NT2/D1 (cell line): ENCODE results near the gene FCER2.

Experiments
- SUZ12 ChIP-seq: IDR thresholded peaks from 2 replicates; pipeline ENCODE4 v1.6.1; 2011; ENCODE audit not compliant: insufficient read length, insufficient read depth; ENCODE audit errors: extremely low read depth
- YY1 ChIP-seq: IDR thresholded peaks from 2 replicates; pipeline ENCODE4 v1.6.1; 2011; ENCODE audit not compliant: insufficient read length, insufficient read depth
- ZNF274 ChIP-seq: IDR thresholded peaks from 2 replicates; pipeline ENCODE4 v1.6.1; 2011; ENCODE audit warnings: mild to moderate bottlenecking, low read depth, low read length

DNA sequence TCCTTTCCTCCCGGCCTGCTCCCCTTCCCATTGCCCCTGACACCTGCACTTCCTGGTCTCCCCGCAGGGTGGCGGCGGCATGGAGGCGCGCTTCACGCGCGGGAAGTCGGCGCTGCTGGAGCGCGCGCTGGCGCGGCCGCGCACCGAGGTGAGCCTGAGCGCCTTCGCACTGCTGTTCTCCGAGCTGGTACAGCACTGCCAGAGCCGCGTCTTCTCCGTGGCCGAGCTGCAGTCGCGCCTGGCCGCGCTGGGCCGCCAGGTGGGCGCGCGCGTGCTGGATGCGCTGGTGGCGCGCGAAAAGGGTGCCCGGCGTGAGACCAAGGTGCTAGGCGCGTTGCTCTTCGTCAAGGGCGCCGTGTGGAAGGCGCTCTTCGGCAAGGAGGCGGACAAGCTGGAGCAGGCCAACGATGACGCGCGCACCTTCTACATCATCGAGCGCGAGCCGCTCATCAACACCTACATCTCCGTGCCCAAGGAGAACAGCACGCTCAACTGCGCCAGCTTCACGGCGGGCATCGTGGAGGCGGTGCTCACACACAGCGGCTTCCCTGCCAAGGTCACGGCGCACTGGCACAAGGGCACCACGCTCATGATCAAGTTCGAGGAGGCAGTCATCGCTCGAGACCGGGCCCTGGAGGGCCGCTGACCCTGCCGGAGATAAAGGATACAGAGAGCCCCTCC is 19.6 kb downstream of the FCER2 start:
- TF ChIP-seq YY1 = no peak
- no peak for TF ChIP-seq SUZ12
- TF ChIP-seq ZNF274 = no peak
